Retinal pigment epithelial cell (primary cell): ENCODE measurements around the gene SCARB2.

ENCODE experiments used
- DNase-seq: peaks from one replicate; pipeline ENCODE4 v3.0.0-alpha.2; 2010; ENCODE audit warnings: low read depth
- H3K4me3 ChIP-seq: 2 replicates; pipeline ENCODE4 v1.5.1; 2011; ENCODE audit warnings: mild to moderate bottlenecking, low read length, control low read depth, moderate library complexity
- CTCF ChIP-seq: conservative IDR thresholded peaks from 2 replicates; pipeline ENCODE4 v1.5.1; 2011; ENCODE audit warnings: low read depth, low read length, control low read depth, inconsistent platforms

Gene SCARB2

GRCh38 chr4:76125816-76126215 is 87.8 kb downstream of the SCARB2 start:
- no peak overlapping the region for H3K4me3 ChIP-seq
- no peak for DNase-seq
- no peak for TF ChIP-seq CTCF

- no peak for DNase-seq
- TF ChIP-seq CTCF: no peak
- H3K4me3 ChIP-seq: no peak overlapping the region
These were observed 93.4 kb downstream of the SCARB2 start for GRCh38 chr4:76120199-76120598.

GRCh38 chr4:76117536-76117935 is 96.1 kb downstream of the SCARB2 start:
- no peak for TF ChIP-seq CTCF
- DNase-seq: no peak
- H3K4me3 ChIP-seq: no peak overlapping the region

GRCh38 chr4:76116821-76117220 is 96.8 kb downstream of the SCARB2 start:
- TF ChIP-seq CTCF: no peak
- H3K4me3 ChIP-seq: no peak overlapping the region

More at GRCh38 chr4:76116821-76117220, 96.8 kb downstream of the SCARB2 start:
- no peak for DNase-seq
